Measurements from ENCODE around the gene GTF3C4.

- TF ChIP-seq CTCF (IDR thresholded peaks at IDR 0.05; ENCODE audit: poor library complexity, severe bottlenecking): no peak
- TF ChIP-seq EZH2 (IDR thresholded peaks at IDR 0.05; ENCODE audit: borderline replicate concordance, insufficient read depth, low read length, poor library complexity, severe bottlenecking): no peak
- TF ChIP-seq REST (IDR thresholded peaks at IDR 0.05; ENCODE audit: borderline replicate concordance): no peak
- TF ChIP-seq MXI1 (conservative IDR thresholded peaks at IDR 0.05; ENCODE audit: poor library complexity, severe bottlenecking): no peak
- TF ChIP-seq RAD21 (conservative IDR thresholded peaks at IDR 0.05): no peak
- no peak for TF ChIP-seq POLR2AphosphoS5 (IDR thresholded peaks at IDR 0.05)
Observed at GRCh38 chr9:132644251-132644650, 26.0 kb upstream of the GTF3C4 start.
